ENCODE results near the gene THSD4.

GRCh38 chr15:71390096-71390495, 274.8 kb downstream of the THSD4 start:
- TF ChIP-seq CTCF (IDR thresholded peaks at IDR 0.05; ENCODE audit: insufficient read depth, low read depth, low read length) (no peak), EZH2 (IDR thresholded peaks at IDR 0.05; ENCODE audit: insufficient read depth, low read length) (no peak)
